Activated effector memory CD4-positive, alpha-beta T cell treated with Interleukin-2 at 50 U/mL for 16 hours (primary cell): ENCODE data around the gene UBE2N.
"Not testable (repeated sequence)": the region's sequence is repeated elsewhere in the genome, so short reads cannot be mapped to it uniquely, and the experiment has no call there.

ENCODE experiments used
- DNase-seq: peaks from one replicate; pipeline ENCODE4 v3.0.0-alpha.2; 2020

The UBE2N gene

GRCh38 chr12:93442411-93443340 lies 929 bp upstream of the UBE2N start:
- no peak for DNase-seq

- DNase-seq = peak; percentile 25
Measured at GRCh38 chr12:93441081-93441616, 598 bp downstream of the UBE2N start.

GRCh38 chr12:93440043-93440835 lies 1.5 kb downstream of the UBE2N start:
- DNase-seq = no peak

- no peak for DNase-seq
Measured at GRCh38 chr12:93438266-93439050, 3.3 kb downstream of the UBE2N start.

- DNase-seq = no peak
Measured at GRCh38 chr12:93434256-93434865, 7.4 kb downstream of the UBE2N start.

GRCh38 chr12:93432031-93432430 lies 9.7 kb downstream of the UBE2N start:
- not testable (repeated sequence) for DNase-seq

- no peak for DNase-seq
Measured at GRCh38 chr12:93430280-93430679, 11.5 kb downstream of the UBE2N start.

GRCh38 chr12:93429852-93430251 lies 11.9 kb downstream of the UBE2N start:
- no peak for DNase-seq

GRCh38 chr12:93429448-93429847 lies 12.3 kb downstream of the UBE2N start:
- DNase-seq = no peak

GRCh38 chr12:93427779-93428564 lies 13.8 kb downstream of the UBE2N start:
- DNase-seq = no peak

GRCh38 chr12:93426412-93426805 lies 15.3 kb downstream of the UBE2N start:
- no peak for DNase-seq

GRCh38 chr12:93425736-93426411 lies 15.9 kb downstream of the UBE2N start:
- DNase-seq = no peak

- DNase-seq = no peak
Measured at GRCh38 chr12:93422050-93422449, 19.7 kb downstream of the UBE2N start.

- no peak for DNase-seq
Measured at GRCh38 chr12:93419388-93420034, 22.2 kb downstream of the UBE2N start.

- DNase-seq = no peak
Measured at GRCh38 chr12:93417967-93418480, 23.7 kb downstream of the UBE2N start.

- DNase-seq = no peak
Measured at GRCh38 chr12:93415723-93416464, 25.9 kb downstream of the UBE2N start.

- DNase-seq = no peak
Measured at GRCh38 chr12:93413064-93413463, 28.7 kb downstream of the UBE2N start.

GRCh38 chr12:93412396-93412795 lies 29.4 kb downstream of the UBE2N start:
- not testable (repeated sequence) for DNase-seq

- not testable (repeated sequence) for DNase-seq
Measured at GRCh38 chr12:93411060-93411459, 30.7 kb downstream of the UBE2N start.
